HG03060 (cell line): Measurements from ENCODE around the gene ARHGAP10.
A peak's percentile ranks its signal among the peaks of the same experiment; 100 is the strongest.

ENCODE experiments used
- ATAC-seq: cut with Tn5 transposase; IDR thresholded peaks from one replicate; pipeline ENCODE4 v1.9.1; 2021; ENCODE audit warnings: low read depth, moderate number of reproducible peaks; ENCODE audit not compliant: unreplicated experiment

Gene ARHGAP10

GRCh38 chr4:147846318-147847155, 114.6 kb downstream of the ARHGAP10 start:
- ATAC-seq: peak; percentile 90

GRCh38 chr4:147847751-147848590, 116.1 kb downstream of the ARHGAP10 start:
- ATAC-seq: no peak

GRCh38 chr4:147848634-147849033, 116.7 kb downstream of the ARHGAP10 start:
- ATAC-seq: no peak

GRCh38 chr4:147851135-147851534, 119.2 kb downstream of the ARHGAP10 start:
- ATAC-seq: no peak

- no peak for ATAC-seq
Measured at GRCh38 chr4:147853706-147854105, 121.8 kb downstream of the ARHGAP10 start.

- no peak for ATAC-seq
Measured at GRCh38 chr4:147854154-147854553, 122.3 kb downstream of the ARHGAP10 start.

- no peak for ATAC-seq
Measured at GRCh38 chr4:147855571-147856009, 123.7 kb downstream of the ARHGAP10 start.

GRCh38 chr4:147860960-147861359, 129.1 kb downstream of the ARHGAP10 start:
- ATAC-seq: no peak

- no peak for ATAC-seq
Measured at GRCh38 chr4:147862043-147862692, 130.3 kb downstream of the ARHGAP10 start.

- ATAC-seq: no peak
Measured at GRCh38 chr4:147863111-147863747, 131.3 kb downstream of the ARHGAP10 start.

- ATAC-seq: no peak
Measured at GRCh38 chr4:147863808-147864472, 132.1 kb downstream of the ARHGAP10 start.

GRCh38 chr4:147864607-147865006, 132.7 kb downstream of the ARHGAP10 start:
- no peak for ATAC-seq

- ATAC-seq: no peak
Measured at GRCh38 chr4:147865926-147866325, 134.0 kb downstream of the ARHGAP10 start.

GRCh38 chr4:147866532-147867271, 134.8 kb downstream of the ARHGAP10 start:
- peak; percentile 82 for ATAC-seq

GRCh38 chr4:147874109-147874508, 142.2 kb downstream of the ARHGAP10 start:
- ATAC-seq: no peak

- no peak for ATAC-seq
Measured at GRCh38 chr4:147877308-147877771, 145.5 kb downstream of the ARHGAP10 start.

GRCh38 chr4:147879676-147880075, 147.8 kb downstream of the ARHGAP10 start:
- no peak for ATAC-seq

- no peak for ATAC-seq
Measured at GRCh38 chr4:147880511-147880910, 148.6 kb downstream of the ARHGAP10 start.

GRCh38 chr4:147884536-147884935, 152.6 kb downstream of the ARHGAP10 start:
- no peak for ATAC-seq
